ENCODE results near the gene UGT1A8. TPM values are rescaled to one million over a fixed set of nuclear protein-coding genes. Genes with fewer than 3 reads are reported as not detected.
"Not testable (repeated sequence)": the region's sequence is repeated elsewhere in the genome, so short reads cannot be mapped to it uniquely, and the experiment has no call there.

Gene UGT1A8
- total and polyA plus RNA-seq, 2 donors from 2014 or later = 30.0 TPM; not detected in 1

GRCh38 chr2:233584210-233584609 is 33.2 kb upstream of the UGT1A8 start:
- Histone ChIP-seq H3K4me1 (ENCODE audit: control insufficient read depth in 2 of 3, insufficient read depth in 2 of 3, low read depth in 1 of 3, low read length in 3 of 3) (no peaks in the 10 kb centered on the region), H3K27me3 (ENCODE audit: control insufficient read depth, insufficient read depth, low read length) (no peaks in the 10 kb centered on the region), H3K9me3 (ENCODE audit: control insufficient read depth in 2 of 3, insufficient read depth in 1 of 3, low read length in 3 of 3) (no peaks in the 10 kb centered on the region), H3K36me3 (ENCODE audit: control insufficient read depth in 2 of 3, insufficient read depth in 3 of 3, low read length in 3 of 3) (no peaks in the 10 kb centered on the region), H3K27ac (ENCODE audit: low read depth in 2 of 2, low read length in 2 of 2) (no peak overlapping the region), H3K9ac (ENCODE audit: low read length in 3 of 3) (no peak overlapping the region), H3K4me3 (ENCODE audit: low read length in 3 of 3) (no peak overlapping the region)
- FAIRE-seq (no peak), DNase-seq (no peak)
- TF ChIP-seq CTCF (IDR thresholded peaks at IDR 0.05; ENCODE audit: borderline replicate concordance, extremely low read depth, insufficient read depth) = no peak
- intact Hi-C loops (cut with DNase I) = no loop called here

- TF ChIP-seq CTCF (IDR thresholded peaks at IDR 0.05; ENCODE audit: borderline replicate concordance, extremely low read depth, insufficient read depth) = no peak
- no peak overlapping the region for H3K9ac ChIP-seq (ENCODE audit: low read length in 3 of 3)
- intact Hi-C loops (cut with DNase I) = no loop called here
- H3K9me3 ChIP-seq (ENCODE audit: control insufficient read depth in 2 of 3, insufficient read depth in 1 of 3, low read length in 3 of 3) = no peaks in the 10 kb centered on the region
- H3K27me3 ChIP-seq (ENCODE audit: control insufficient read depth, insufficient read depth, low read length) = no peaks in the 10 kb centered on the region
- H3K27ac ChIP-seq (ENCODE audit: low read depth in 2 of 2, low read length in 2 of 2) = no peak overlapping the region
- FAIRE-seq (no peak), DNase-seq (no peak)
- no peaks in the 10 kb centered on the region for H3K4me1 ChIP-seq (ENCODE audit: control insufficient read depth in 2 of 3, insufficient read depth in 2 of 3, low read depth in 1 of 3, low read length in 3 of 3)
- H3K4me3 ChIP-seq (ENCODE audit: low read length in 3 of 3) = no peak overlapping the region
- no peaks in the 10 kb centered on the region for H3K36me3 ChIP-seq (ENCODE audit: control insufficient read depth in 2 of 3, insufficient read depth in 3 of 3, low read length in 3 of 3)
These were observed 29.0 kb upstream of the UGT1A8 start for GRCh38 chr2:233588400-233588799.

- FAIRE-seq; H3K27me3 ChIP-seq (ENCODE audit: control insufficient read depth, insufficient read depth, low read length); H3K27ac ChIP-seq (ENCODE audit: low read depth in 2 of 2, low read length in 2 of 2); H3K9ac ChIP-seq (ENCODE audit: low read length in 3 of 3); H3K4me3 ChIP-seq (ENCODE audit: low read length in 3 of 3); H3K36me3 ChIP-seq (ENCODE audit: control insufficient read depth in 2 of 3, insufficient read depth in 3 of 3, low read length in 3 of 3); DNase-seq; intact Hi-C loops (cut with DNase I); H3K9me3 ChIP-seq (ENCODE audit: control insufficient read depth in 2 of 3, insufficient read depth in 1 of 3, low read length in 3 of 3): not testable (repeated sequence)
- peaks cover 2 to 15% (median 3%) of the 10 kb centered on the region in 3 donors for H3K4me1 ChIP-seq (ENCODE audit: control insufficient read depth in 2 of 3, insufficient read depth in 2 of 3, low read depth in 1 of 3, low read length in 3 of 3)
These were observed 24.7 kb upstream of the UGT1A8 start for GRCh38 chr2:233592706-233593105.

- H3K27me3 ChIP-seq (ENCODE audit: control insufficient read depth, insufficient read depth, low read length) = no peaks in the 10 kb centered on the region
These were observed 24.2 kb upstream of the UGT1A8 start for GRCh38 chr2:233593201-233593600.

More at GRCh38 chr2:233593201-233593600, 24.2 kb upstream of the UGT1A8 start:
- Histone ChIP-seq H3K9ac (ENCODE audit: low read length in 3 of 3) (no peak overlapping the region), H3K4me3 (ENCODE audit: low read length in 3 of 3) (no peak overlapping the region), H3K4me1 (ENCODE audit: control insufficient read depth in 2 of 3, insufficient read depth in 2 of 3, low read depth in 1 of 3, low read length in 3 of 3) (peaks cover 2 to 15% (median 4%) of the 10 kb centered on the region in 3 donors), H3K36me3 (ENCODE audit: control insufficient read depth in 2 of 3, insufficient read depth in 3 of 3, low read length in 3 of 3) (no peaks in the 10 kb centered on the region), H3K27ac (ENCODE audit: low read depth in 2 of 2, low read length in 2 of 2) (no peak overlapping the region), H3K9me3 (ENCODE audit: control insufficient read depth in 2 of 3, insufficient read depth in 1 of 3, low read length in 3 of 3) (no peaks in the 10 kb centered on the region)
- intact Hi-C loops (cut with DNase I) = no loop called here
- TF ChIP-seq CTCF (IDR thresholded peaks at IDR 0.05; ENCODE audit: borderline replicate concordance, extremely low read depth, insufficient read depth) = no peak
- DNase-seq (no peak), FAIRE-seq (no peak)
